ENCODE data around the gene MAP2K6. TPM values are rescaled to one million over a fixed set of nuclear protein-coding genes. Genes with fewer than 3 reads are reported as not detected.

MAP2K6 gene
- total and polyA plus RNA-seq, 2 of the 8 experiments (the other 6 are each of a cell fraction or from before 2014, with no cell fraction given) = 11.0 to 44.1 TPM

DNA sequence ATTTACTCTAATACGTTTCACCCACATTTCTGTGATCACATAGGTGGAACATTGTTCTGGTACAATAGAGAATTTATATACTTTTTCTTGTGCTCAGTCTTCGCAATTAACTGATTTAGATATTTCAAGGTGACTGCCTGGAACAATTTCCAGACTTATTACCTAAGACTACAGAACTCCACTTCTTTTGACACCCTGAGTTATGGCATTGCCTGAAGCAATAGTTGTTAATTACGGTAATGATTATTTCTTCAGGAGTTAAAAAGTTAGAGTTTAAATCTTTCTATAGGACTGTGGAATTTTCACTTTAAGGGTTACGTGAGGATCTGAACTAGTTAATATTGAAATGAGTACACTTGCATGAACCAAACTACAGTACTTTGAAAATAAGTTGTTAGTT is 74.8 kb downstream of the MAP2K6 start (continued):
- TF ChIP-seq, protein P1, sequence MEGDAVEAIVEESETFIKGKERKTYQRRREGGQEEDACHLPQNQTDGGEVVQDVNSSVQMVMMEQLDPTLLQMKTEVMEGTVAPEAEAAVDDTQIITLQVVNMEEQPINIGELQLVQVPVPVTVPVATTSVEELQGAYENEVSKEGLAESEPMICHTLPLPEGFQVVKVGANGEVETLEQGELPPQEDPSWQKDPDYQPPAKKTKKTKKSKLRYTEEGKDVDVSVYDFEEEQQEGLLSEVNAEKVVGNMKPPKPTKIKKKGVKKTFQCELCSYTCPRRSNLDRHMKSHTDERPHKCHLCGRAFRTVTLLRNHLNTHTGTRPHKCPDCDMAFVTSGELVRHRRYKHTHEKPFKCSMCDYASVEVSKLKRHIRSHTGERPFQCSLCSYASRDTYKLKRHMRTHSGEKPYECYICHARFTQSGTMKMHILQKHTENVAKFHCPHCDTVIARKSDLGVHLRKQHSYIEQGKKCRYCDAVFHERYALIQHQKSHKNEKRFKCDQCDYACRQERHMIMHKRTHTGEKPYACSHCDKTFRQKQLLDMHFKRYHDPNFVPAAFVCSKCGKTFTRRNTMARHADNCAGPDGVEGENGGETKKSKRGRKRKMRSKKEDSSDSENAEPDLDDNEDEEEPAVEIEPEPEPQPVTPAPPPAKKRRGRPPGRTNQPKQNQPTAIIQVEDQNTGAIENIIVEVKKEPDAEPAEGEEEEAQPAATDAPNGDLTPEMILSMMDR (IDR thresholded peaks at IDR 0.05; ENCODE audit: control extremely low read depth in 1 of 3, insufficient read depth in 1 of 3, low read depth in 1 of 3, low read length in 3 of 3) = no peak
- TF ChIP-seq RFX5 (IDR thresholded peaks at IDR 0.05; ENCODE audit: borderline replicate concordance, low read depth, low read length) (no peak), CBX8 (IDR thresholded peaks at IDR 0.05; ENCODE audit: borderline replicate concordance, low read depth, low read length) (no peak), BCL11A (IDR thresholded peaks at IDR 0.05; ENCODE audit: low read depth in 2 of 2, low read length in 2 of 2) (no peak), CBX5 (IDR thresholded peaks at IDR 0.05; ENCODE audit: low read depth, low read length) (no peak), ASH2L (IDR thresholded peaks at IDR 0.05; ENCODE audit: low read length) (no peak), TAF1 (IDR thresholded peaks at IDR 0.05; ENCODE audit: low read depth, low read length) (no peak)

Measured in H1 (cell line).